ENCODE data around the gene VPS33A. TPM values are rescaled to one million over a fixed set of nuclear protein-coding genes. Genes with fewer than 3 reads are reported as not detected.

The VPS33A gene
- total and polyA plus RNA-seq, 2 of the 8 experiments (the other 6 are each of a cell fraction or from before 2014, with no cell fraction given): 16.4 to 41.8 TPM

DNA sequence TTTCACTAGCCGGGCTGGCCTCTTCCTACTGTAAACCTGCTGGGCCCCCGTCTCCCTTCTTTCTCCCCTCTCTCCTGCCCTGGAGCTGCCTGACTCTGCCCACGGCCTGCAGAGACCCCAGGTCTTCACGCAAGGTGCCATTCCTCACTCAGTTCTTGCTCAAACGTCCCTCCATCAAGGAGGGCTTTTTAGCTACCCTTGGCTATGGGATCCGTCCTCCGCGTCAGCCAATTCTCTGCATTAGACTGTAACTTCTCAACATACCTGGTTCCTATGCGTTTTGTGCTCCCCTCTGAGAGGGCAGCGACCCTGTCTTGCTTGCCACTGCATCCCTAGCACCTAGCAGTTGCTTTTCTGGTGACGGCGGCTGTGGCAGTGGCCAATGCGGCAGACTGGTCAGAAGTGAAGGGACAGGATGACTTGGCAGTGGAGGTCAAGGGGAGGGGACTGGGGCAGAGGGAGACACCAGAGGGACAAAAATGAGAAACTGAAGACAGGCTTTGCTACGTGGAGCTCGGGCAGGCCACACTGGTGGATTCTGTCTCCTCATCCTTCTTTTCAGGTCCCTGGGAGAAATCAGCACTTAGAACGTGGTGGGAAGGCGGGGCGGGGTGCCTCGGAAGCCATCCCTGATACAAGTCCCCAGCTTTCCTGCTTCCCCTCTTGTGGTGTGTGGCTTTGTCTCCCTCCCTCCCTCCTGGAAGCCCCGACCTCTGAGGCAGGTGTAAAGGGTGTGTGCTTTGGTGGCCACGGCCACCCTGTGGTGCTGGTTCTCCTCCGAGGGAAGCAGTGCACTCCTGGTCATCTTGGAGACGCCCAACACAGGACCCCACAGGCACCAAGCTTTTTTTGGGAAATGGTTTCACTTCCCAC is 61.0 kb downstream of the VPS33A start:
- Histone ChIP-seq H3K9ac (replicated peaks in 1 of 4; ENCODE audit: extremely low read depth in 1 of 4, low read depth in 3 of 4, low read length in 3 of 4) (no peak overlapping the region), H3K23me2 (ENCODE audit: low read depth, low read length) (peaks cover 9% of the 10 kb centered on the region; the same call in 1 of the 2 replicates), H2AFZ (ENCODE audit: low read length) (no peak overlapping the region), H3K4me1 (replicated peaks in 1 of 4; ENCODE audit: control insufficient read depth in 3 of 4, insufficient read depth in 4 of 4, low read length in 3 of 4) (peaks cover 0 to 10% (median 3%) of the 10 kb centered on the region in 4 experiments; a peak in 5 of 7 replicates), H2BK120ac (replicated peaks; ENCODE audit: low read depth, low read length) (no peak overlapping the region), H2BK5ac (ENCODE audit: low read depth, low read length) (no peak overlapping the region), H3K9me3 (ENCODE audit: insufficient read depth in 2 of 2, low read depth in 1 of 2, low read length in 1 of 2) (no peaks in the 10 kb centered on the region), H4K5ac (ENCODE audit: insufficient read length, low read depth, low read length) (no peak overlapping the region), H3K18ac (ENCODE audit: extremely low read depth, low read length) (no peak overlapping the region; the same call in 1 of the 2 replicates), H2BK12ac (ENCODE audit: low read depth, low read length) (no peak overlapping the region), H3K23ac (ENCODE audit: insufficient read length) (no peak overlapping the region), H3K4me2 (ENCODE audit: insufficient read depth in 1 of 2, low read depth in 2 of 2, low read length in 2 of 2) (peak overlapping the region in 1 of 2 experiments; percentile 60; a peak in 1 of 4 replicates), H3K4ac (replicated peaks; ENCODE audit: insufficient read length, low read depth, low read length) (no peak overlapping the region), H3K4me3 (ENCODE audit: extremely low read depth in 1 of 4, insufficient read depth in 2 of 4, low read depth in 3 of 4, low read length in 4 of 4) (peak overlapping the region in 1 of 4 experiments; percentile 74; a peak in 1 of 8 replicates), H3K14ac (ENCODE audit: insufficient read length) (no peak overlapping the region), H4K91ac (replicated peaks; ENCODE audit: insufficient read length, low read length) (no peak overlapping the region), H3K79me2 (ENCODE audit: control insufficient read depth in 1 of 2, insufficient read depth in 2 of 2, low read length in 2 of 2) (no peaks in the 10 kb centered on the region), H2BK20ac (ENCODE audit: low read length) (no peak overlapping the region), H3K27ac (ENCODE audit: low read depth, low read length) (no peak overlapping the region), H3K56ac (replicated peaks; ENCODE audit: insufficient read length, low read depth, low read length) (no peak overlapping the region), H3K79me1 (ENCODE audit: low read depth, low read length) (no peaks in the 10 kb centered on the region), H4K20me1 (replicated peaks in 1 of 2; ENCODE audit: control insufficient read depth in 1 of 2, insufficient read depth in 2 of 2, low read length in 2 of 2) (peaks cover 12 to 19% of the 10 kb centered on the region in 2 experiments), H2AK5ac (ENCODE audit: low read depth, low read length) (no peak overlapping the region; the same call in 1 of the 2 replicates), H2BK15ac (ENCODE audit: low read length) (no peak overlapping the region), H3K36me3 (ENCODE audit: control insufficient read depth in 2 of 4, insufficient read depth in 4 of 4, low read length in 3 of 4) (peaks cover 10 to 32% (median 21%) of the 10 kb centered on the region in 4 experiments), H4K8ac (ENCODE audit: extremely low read depth, insufficient read depth, low read length) (peak overlapping the region; percentile 65; the same call in 1 of the 2 replicates), H3K27me3 (replicated peaks in 1 of 4; ENCODE audit: control insufficient read depth in 3 of 4, extremely low read depth in 1 of 4, insufficient read depth in 3 of 4, low read length in 3 of 4) (peaks cover 9 to 44% (median 27%) of the 10 kb centered on the region in 4 experiments; a peak in 6 of 7 replicates)
- ChIA-PET CTCF (ENCODE audit: partially characterized antibody) (interaction anchor here (0.8 to 4.1 kb wide), 5 partner anchors 9 to 74 kb away, joined by 3 to 21 read pairs (median 6); no protein-coding TSS in a partner anchor), POLR2A (ENCODE audit: partially characterized antibody) (interaction anchor here (0.6 to 17.6 kb wide), 6 partner anchors 8 to 77 kb away, joined by 3 to 230 read pairs (median 4); partner anchors contain the start of gene DIABLO)
- TF ChIP-seq RNF2 (IDR thresholded peaks at IDR 0.05; ENCODE audit: borderline replicate concordance, low read depth, low read length, missing control alignments, poor library complexity, severe bottlenecking) (no peak), CHD2 (IDR thresholded peaks at IDR 0.05; ENCODE audit: low read length) (no peak), SP4 (IDR thresholded peaks at IDR 0.05; ENCODE audit: low read length) (no peak), TEAD4 (IDR thresholded peaks at IDR 0.05; ENCODE audit: low read depth, low read length) (no peak), E2F6 (IDR thresholded peaks at IDR 0.05) (no peak), CBX5 (IDR thresholded peaks at IDR 0.05; ENCODE audit: low read depth, low read length) (no peak), POLR2AphosphoS5 (IDR thresholded peaks at IDR 0.05; ENCODE audit: low read depth, low read length) (peak; percentile 13; the same call in 1 of the 2 replicates)
- DNase-seq (ENCODE audit: low read depth in 1 of 2, low spot score in 2 of 2): no peak
- no peak for FAIRE-seq
- 68% methylated on average over 23 of the region's 23 CpGs; no CpG with 5 or more reads in 1 of the 2 experiments for WGBS, 2 experiments (ENCODE audit: extremely low coverage in 1 of 2, insufficient coverage in 1 of 2, insufficient read length in 1 of 2, insufficient replicate concordance in 2 of 2, low coverage in 1 of 2, low lambda C conversion rate in 2 of 2, missing lambda C conversion rate in 1 of 2)
